Rectal smooth muscle tissue (tissue), 1 donor: ENCODE measurements around the gene CLPSL1.
"Not testable (repeated sequence)": the region's sequence is repeated elsewhere in the genome, so short reads cannot be mapped to it uniquely, and the experiment has no call there.

Experiments used
- H3K27ac ChIP-seq: one replicate; pipeline ENCODE4 v1.7.0; 2013; ENCODE audit warnings: low read depth, low read length, inconsistent platforms
- H3K27me3 ChIP-seq: one replicate; pipeline ENCODE4 v1.7.0; 2013; ENCODE audit warnings: low read length; ENCODE audit not compliant: control insufficient read depth, insufficient read depth
- H3K36me3 ChIP-seq: one replicate; pipeline ENCODE4 v1.7.0; 2013; ENCODE audit warnings: low read length; ENCODE audit not compliant: control insufficient read depth, insufficient read depth
- H3K4me1 ChIP-seq: one replicate; pipeline ENCODE4 v1.7.0; 2013; ENCODE audit warnings: low read length; ENCODE audit not compliant: control insufficient read depth, insufficient read depth
- H3K4me3 ChIP-seq: one replicate; pipeline ENCODE4 v1.7.0; 2013; ENCODE audit warnings: low read length
- H3K9ac ChIP-seq: one replicate; pipeline ENCODE4 v1.7.0; 2013; ENCODE audit warnings: low read length

Gene CLPSL1

DNA sequence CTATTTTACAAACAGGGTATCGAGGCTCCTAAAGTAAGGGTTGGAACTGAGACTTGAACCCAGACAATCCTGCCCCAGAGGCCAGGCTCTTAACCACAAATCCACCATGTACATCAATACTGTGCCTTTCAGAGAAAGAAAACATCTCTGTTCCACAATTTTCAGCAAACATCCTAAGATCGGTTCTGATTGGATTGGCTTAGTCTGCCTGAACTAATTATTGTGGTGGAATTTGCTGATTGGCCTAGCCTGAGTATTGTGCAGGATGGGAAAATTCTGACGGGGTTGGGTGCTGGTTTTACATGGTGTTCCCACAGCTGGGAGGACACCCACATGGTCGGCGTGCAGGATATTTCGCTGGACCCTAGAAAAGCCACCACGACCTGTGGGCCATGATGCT is at the start of gene CLPSL1:
Gene CLPSL1 (plus strand): TSS at position 301 of the 400 bp plus-strand sequence. CDS start 92 bp downstream, at position 393.
- Histone ChIP-seq H3K36me3 (no peaks in the 10 kb centered on the region), H3K27me3 (no peaks in the 10 kb centered on the region), H3K9ac (no peak within 1 kb of the TSS), H3K4me1 (no peaks in the 10 kb centered on the region), H3K27ac (no peak within 1 kb of the TSS), H3K4me3 (no peak within 1 kb of the TSS)

DNA sequence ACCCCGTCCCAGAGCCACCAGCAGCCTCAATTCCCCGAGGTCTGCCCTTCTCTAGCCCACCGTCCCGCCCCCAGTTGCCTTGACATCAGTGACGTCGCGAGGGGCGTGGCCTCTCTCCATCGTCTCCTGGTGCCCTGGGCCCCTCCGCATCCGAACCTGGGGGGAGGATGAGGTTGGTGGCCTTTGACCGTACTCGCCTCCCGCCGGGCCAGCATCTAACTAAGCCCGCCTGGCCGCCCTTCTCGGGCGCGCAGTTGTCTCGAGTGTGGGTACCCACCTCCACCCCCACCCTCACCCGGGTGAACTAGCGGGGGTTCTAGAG is 49.4 kb upstream of the CLPSL1 start:
- Histone ChIP-seq H3K4me1 (peaks cover 36% of the 10 kb centered on the region), H3K27ac (peak overlapping the region; percentile 100), H3K27me3 (no peaks in the 10 kb centered on the region), H3K9ac (peak overlapping the region; percentile 78), H3K36me3 (no peaks in the 10 kb centered on the region), H3K4me3 (peak overlapping the region; percentile 70)

DNA sequence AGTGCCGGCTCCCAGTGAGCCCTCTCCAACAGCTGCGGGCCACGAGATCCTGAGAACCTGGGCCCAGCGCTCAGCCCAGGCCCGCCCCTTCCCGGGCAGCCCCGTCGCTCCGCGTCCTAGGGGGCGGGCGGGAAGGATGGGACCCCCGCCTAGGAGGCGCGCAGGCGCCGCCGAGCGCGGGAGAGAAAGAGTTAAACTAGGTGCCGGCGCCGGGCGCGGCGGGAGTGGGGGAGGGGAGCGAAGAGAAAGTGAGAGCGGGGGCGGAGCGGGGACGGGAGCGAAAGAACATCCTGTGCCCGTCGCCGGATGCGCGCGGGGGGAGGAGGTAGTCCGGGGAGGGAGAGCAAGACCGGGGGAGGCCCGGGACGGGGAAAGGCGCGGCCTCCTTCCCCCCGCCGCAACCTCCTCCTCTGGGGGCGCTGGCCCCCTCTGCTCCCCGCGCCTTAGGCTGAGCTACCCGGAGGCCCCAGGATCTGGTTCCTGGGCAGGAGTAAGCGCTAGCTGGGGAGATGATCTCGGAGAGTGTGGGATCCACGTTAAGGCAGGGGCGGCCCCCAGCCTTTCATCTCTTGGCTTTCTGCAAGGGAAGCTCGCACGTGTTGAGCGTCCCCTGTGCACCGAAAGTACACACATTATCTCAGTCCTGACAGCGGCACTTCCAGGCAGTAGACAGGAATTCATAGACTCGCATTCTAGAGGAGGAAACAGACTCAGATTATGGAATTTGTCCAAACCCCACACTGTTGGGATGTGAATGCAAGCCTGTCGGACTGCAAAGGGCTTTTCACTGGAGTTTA is 48.9 kb upstream of the CLPSL1 start:
- Histone ChIP-seq H3K36me3 (no peaks in the 10 kb centered on the region), H3K27ac (peak overlapping the region; percentile 100), H3K4me3 (peak overlapping the region; percentile 70), H3K9ac (peak overlapping the region; percentile 78), H3K27me3 (no peaks in the 10 kb centered on the region), H3K4me1 (peaks cover 30% of the 10 kb centered on the region)

DNA sequence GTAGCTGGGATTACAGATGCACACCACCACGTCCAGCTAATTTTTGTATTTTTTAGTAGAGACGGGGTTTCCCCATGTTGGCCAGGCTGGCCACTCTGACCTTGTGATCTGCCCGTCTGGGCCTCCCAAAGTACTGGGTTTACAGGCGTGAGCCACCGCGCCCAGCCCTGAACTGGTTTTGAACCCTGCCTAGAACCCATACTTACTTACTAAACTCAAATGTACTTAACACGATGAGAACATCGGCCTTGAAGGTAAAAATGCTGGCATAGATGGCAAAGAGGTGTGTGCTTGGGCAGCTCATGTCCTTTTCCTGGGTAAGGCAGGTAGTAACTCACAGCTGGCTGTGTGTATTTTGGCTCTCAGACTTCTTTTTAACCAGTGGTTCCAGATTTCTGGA is 47.2 kb upstream of the CLPSL1 start:
- Histone ChIP-seq H3K4me3 (no peak overlapping the region), H3K27ac (no peak overlapping the region), H3K27me3 (no peaks in the 10 kb centered on the region), H3K9ac (no peak overlapping the region), H3K4me1 (peaks cover 19% of the 10 kb centered on the region), H3K36me3 (no peaks in the 10 kb centered on the region)

GRCh38 chr6:35734319-35734718 is 46.5 kb upstream of the CLPSL1 start:
- not testable (repeated sequence) for H3K9ac ChIP-seq, H3K27me3 ChIP-seq, H3K4me3 ChIP-seq, H3K36me3 ChIP-seq, H3K27ac ChIP-seq
- peaks cover 12% of the 10 kb centered on the region for H3K4me1 ChIP-seq

DNA sequence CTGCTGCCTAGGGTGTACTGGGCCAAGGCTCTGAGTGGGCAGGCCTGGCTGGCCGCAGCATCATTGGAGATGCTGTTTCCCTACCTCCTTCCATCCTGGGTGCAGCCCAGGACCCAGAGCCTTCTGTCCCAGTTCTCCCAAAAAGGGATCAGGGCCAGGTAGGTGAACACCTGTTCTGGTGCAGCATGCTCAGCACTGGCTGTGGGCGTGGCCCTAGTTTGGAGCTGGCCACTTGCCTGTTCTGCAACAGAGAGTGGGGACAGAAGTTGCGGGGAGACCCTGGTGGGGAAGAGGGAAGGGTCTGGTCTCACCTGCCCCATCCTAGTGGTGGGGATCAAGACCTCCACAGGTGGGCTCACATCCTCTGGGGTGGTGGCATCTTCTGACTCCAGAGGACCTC is 45.4 kb upstream of the CLPSL1 start:
- no peaks in the 10 kb centered on the region for H3K36me3 ChIP-seq
- H3K4me3 ChIP-seq: no peak overlapping the region
- H3K27ac ChIP-seq: no peak overlapping the region
- H3K9ac ChIP-seq: no peak overlapping the region
- H3K4me1 ChIP-seq: peaks cover 12% of the 10 kb centered on the region
- no peaks in the 10 kb centered on the region for H3K27me3 ChIP-seq

GRCh38 chr6:35736253-35736894 is 44.4 kb upstream of the CLPSL1 start:
- peaks cover 9% of the 10 kb centered on the region for H3K4me1 ChIP-seq
- H3K27me3 ChIP-seq: no peaks in the 10 kb centered on the region
- H3K27ac ChIP-seq: no peak overlapping the region
- no peaks in the 10 kb centered on the region for H3K36me3 ChIP-seq
- no peak overlapping the region for H3K9ac ChIP-seq
- no peak overlapping the region for H3K4me3 ChIP-seq

DNA sequence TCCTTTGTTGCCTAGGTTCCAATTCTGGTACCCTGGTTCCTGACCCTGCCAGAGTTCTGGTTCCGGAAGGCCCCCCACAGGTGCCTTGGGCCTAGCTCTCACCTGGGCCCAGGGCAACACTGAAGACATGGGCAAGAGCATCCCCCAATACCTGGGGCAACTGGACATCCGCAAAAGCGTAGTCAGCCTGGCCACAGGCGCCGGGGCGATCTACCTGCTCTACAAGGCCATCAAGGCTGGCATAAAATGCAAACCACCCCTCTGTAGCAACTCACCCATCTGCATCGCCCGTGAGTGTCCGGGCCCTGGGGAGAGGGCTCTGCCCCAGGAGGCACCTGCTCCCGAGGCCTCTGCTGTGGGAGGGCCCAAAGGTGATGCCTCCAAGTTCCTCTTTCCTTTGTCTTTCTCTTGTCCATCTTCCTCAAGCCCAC is 43.8 kb upstream of the CLPSL1 start, which contains the start of gene ARMC12:
Gene ARMC12 (plus strand): TSS at position 51 of the 431 bp plus-strand sequence. CDS start 77 bp downstream, at position 128.
- H3K36me3 ChIP-seq: no peaks in the 10 kb centered on the region
- peaks cover 9% of the 10 kb centered on the region for H3K4me1 ChIP-seq
- no peak within 1 kb of the TSS for H3K9ac ChIP-seq
- no peaks in the 10 kb centered on the region for H3K27me3 ChIP-seq
- no peak within 1 kb of the TSS for H3K4me3 ChIP-seq
- H3K27ac ChIP-seq: no peak within 1 kb of the TSS

- Histone ChIP-seq H3K4me3 (no peak overlapping the region), H3K27ac (no peak overlapping the region), H3K4me1 (peaks cover 3% of the 10 kb centered on the region), H3K27me3 (no peaks in the 10 kb centered on the region), H3K9ac (no peak overlapping the region), H3K36me3 (no peaks in the 10 kb centered on the region)
These were observed 43.2 kb upstream of the CLPSL1 start for GRCh38 chr6:35737413-35738211.

GRCh38 chr6:35739645-35740524 is 40.9 kb upstream of the CLPSL1 start:
- no peak overlapping the region for H3K9ac ChIP-seq
- no peak overlapping the region for H3K4me3 ChIP-seq
- no peaks in the 10 kb centered on the region for H3K36me3 ChIP-seq
- no peak overlapping the region for H3K27ac ChIP-seq
- H3K4me1 ChIP-seq: no peaks in the 10 kb centered on the region
- H3K27me3 ChIP-seq: no peaks in the 10 kb centered on the region

- no peaks in the 10 kb centered on the region for H3K27me3 ChIP-seq
- no peaks in the 10 kb centered on the region for H3K4me1 ChIP-seq
- no peak overlapping the region for H3K27ac ChIP-seq
These were observed 38.0 kb upstream of the CLPSL1 start for GRCh38 chr6:35742842-35743241.

GRCh38 chr6:35745509-35745908 is 35.3 kb upstream of the CLPSL1 start:
- Histone ChIP-seq H3K4me1 (no peaks in the 10 kb centered on the region), H3K9ac (no peak overlapping the region), H3K4me3 (no peak overlapping the region), H3K36me3 (no peaks in the 10 kb centered on the region), H3K27me3 (no peaks in the 10 kb centered on the region), H3K27ac (no peak overlapping the region)

More at GRCh38 chr6:35742842-35743241, 38.0 kb upstream of the CLPSL1 start:
- Histone ChIP-seq H3K9ac (no peak overlapping the region), H3K4me3 (no peak overlapping the region), H3K36me3 (no peaks in the 10 kb centered on the region)
